Right renal cortex interstitium (tissue), 3 donors: ENCODE measurements around the gene ZC3H4. TPM values are rescaled to one million over a fixed set of nuclear protein-coding genes. Genes with fewer than 3 reads are reported as not detected.
"Not testable (repeated sequence)": the region's sequence is repeated elsewhere in the genome, so short reads cannot be mapped to it uniquely, and the experiment has no call there.

Experiments used
- DNase-seq, 3 donors: peaks; one replicate each; pipeline ENCODE4 v3.0.0-alpha.2; 2013; ENCODE audit warnings: low read depth in 3 of 3, low spot score in 2 of 3
- polyA plus RNA-seq, 3 donors: library from polyadenylated mRNA; unstranded; fragments of 120-200 nt; gene quantifications; one replicate each; pipeline ENCODE4 v1.2.1, GENCODE V29; 2013; ENCODE audit not compliant: insufficient read length in 3 of 3

ZC3H4 gene
- 10 to 100 TPM; 35.2 to 37.1 (median 36.2) TPM for polyA plus RNA-seq

DNA sequence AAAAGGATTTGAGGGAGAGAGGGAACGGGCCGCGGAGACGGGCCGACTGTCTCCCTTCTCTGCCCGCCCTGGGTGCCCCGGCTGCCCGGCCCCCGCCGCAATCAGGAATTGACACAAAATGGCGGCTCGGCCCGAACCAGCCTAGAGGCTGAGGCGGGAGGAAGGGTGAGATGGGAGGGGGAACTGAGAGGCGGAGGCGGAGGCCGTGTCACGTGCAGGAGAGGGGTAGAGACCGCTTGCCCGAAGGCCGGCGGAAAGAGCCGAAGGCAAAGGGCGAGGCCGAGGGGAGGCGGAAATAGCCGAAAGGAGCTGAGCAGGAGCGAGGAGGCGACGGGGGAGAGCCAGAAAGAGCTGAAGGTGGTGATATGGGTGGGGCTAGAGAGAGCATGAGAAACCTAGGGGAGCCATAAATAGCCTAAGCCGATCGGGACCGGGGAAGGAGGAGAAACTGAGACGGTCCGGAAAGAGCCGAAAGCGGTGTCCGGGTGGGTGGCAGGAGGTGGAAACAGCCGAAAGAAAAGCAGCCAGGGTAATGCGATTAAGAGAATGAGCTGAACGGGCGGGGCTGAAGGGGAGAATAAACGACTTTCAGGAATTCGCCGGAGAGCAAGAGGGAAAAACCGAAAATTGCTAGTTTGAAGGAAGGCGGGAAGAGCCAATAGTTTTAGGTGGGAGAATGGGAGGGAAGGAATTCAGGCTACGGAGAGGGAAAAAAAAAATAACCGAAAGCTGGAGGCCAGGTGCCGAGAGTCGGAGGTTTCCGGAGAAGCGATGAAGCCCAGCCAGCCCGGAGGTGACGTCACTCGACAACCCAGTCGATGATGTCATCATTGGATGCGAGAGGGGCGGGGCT is at the start of gene ZC3H4:
TSS of gene ZC3H4 (minus strand) at position 780 of the 853 bp plus-strand sequence. CDS start 1,192 bp downstream, outside the sequence.
- DNase-seq = peak; percentile 96 to 98 (median 98)

DNA sequence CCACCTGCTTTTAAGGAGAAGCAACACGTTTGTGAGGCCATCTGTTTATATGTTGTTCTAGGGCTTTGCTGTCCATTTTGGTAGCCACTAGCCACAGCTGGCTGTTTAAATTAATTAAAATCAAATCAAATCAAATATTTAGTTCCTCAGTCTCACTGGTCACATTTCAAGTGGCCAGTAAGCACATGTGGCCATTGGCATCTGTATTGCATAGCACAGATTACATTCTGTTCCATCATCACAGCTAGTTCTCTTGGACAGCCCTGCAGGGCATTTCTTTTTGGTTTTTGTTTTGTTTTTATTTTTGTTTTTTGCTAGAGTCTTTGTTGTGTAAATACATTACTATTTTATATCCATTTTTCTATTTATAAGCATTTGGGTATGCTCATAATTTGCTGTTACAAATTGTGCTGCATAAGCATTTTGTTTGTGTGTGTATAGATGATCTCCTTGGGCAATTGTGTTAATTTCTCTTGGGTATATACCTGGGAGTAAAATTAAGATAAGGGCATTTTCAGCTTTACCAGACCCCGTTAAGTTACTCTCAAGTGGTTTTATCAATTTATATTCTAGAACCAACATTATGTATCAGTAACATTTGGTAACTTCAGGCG is 48.4 kb upstream of the ZC3H4 start:
- DNase-seq = no peak

DNA sequence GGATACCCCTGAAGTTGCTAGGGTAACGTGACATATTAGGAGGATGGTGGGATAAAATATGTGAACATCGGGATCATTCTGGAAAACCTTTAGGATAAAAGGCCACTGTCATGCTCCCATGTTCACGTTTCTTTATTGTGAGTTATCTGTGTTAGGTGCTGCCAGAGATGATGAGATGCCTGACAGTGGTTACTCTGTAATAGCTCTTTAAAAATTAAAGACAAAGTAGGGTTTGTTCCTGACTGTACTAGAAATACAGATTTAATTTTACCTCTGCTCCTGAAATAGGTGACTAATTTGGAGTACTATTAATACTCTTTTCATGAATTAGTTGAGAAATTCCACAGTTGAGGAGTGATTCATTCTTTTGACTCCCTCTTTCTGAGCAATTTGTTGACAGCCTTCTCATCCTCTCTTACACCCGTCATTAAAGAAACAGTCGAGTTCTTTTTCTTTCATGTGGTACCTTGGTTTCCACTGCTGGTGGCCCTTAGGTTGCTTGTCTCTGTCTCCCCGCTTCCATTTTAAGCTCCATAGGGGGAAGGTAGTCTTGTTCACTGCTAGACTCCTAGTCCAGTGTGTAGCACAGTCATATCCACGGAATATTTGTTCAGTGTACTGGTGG is 45.4 kb upstream of the ZC3H4 start:
- no peak for DNase-seq

DNA sequence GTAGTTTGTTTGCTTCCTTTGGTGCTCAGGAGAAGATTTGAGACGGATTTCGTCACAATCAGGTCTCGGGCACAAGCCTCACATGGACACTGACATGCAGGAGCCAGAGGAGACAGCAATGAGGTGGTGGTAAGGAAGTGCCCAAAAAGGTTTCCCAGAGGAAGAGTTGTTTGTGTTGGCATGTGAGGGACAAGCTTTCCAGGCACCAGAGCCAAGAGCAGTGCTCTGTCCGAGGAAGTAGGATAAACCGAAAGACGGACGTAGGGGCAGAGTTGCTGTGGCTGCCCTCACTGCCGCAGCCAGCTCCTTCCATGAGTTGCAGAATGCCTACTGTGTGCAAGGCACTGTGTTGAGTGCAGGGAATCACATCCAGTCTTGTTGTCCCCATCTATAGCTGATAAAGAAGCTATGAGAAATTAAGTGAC is 44.8 kb upstream of the ZC3H4 start:
- no peak for DNase-seq

DNA sequence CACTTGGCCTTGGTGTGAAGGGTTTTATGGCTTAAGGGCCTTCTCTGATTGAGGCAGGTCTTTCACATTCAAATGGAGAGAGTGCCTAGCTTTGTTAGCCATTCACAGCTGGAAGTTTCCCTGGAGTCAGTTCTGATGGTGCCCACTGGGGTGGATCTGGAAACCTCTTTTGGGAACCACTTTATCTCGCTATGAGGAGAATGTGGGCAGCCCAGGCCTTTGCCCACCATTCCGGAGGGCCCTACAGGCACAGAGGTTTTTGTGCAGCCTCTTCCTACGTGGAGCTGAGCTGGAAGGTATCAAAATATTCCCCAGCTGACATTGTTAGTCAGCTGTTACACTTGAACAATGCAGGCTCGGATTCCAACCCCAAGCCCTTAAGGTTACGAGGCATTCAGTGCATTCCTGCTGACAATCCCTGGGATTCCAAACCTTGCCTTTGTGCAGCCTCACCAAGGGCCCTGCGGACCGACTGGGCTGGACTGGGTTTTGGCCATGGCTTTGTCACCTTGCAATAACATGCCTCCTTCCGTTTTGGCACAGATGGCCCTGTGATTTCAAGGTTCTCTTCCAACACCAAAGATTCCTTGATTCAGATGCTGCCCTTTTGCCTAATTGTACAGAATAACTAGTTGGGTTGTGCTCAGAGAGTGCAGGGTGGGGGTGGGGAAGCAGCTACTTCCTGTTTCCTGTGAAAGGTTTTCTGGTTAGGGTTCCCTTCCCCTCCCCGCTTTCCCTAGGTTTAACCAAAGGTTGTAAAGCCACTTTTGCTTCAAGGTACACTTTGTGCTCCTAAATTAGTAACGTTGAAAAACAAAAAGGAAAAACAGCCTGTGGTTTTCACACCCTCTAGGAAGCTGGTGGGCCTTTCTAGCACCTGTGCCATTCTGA is 44.1 kb upstream of the ZC3H4 start:
- no peak for DNase-seq

DNA sequence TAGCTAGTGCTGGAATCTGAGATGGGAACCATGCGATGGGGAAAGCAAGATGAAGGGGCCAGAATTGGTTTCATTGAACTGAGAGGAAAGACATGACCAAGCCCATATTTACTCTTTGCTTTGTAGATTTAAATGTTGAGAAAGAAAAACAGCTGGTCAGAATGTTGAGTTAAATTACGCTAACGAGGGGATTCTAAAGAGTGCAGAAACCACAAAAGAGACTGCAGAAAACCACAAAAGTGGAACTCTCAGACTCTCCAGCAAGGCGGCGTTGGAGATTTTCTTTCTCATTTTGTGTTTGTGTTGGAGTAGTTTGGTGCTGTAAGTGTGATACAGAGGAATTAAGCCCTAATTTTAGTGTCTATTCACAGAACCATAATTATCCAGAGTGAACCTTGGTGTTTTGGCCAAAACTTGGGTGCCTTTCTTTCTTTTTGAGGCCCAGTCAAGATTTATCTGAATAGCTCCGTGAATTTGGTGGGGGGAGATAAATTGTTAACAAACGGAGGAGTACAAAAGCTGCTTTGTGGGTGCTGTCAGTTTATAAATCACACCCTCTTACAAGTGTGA is 43.4 kb upstream of the ZC3H4 start:
- DNase-seq = no peak

DNA sequence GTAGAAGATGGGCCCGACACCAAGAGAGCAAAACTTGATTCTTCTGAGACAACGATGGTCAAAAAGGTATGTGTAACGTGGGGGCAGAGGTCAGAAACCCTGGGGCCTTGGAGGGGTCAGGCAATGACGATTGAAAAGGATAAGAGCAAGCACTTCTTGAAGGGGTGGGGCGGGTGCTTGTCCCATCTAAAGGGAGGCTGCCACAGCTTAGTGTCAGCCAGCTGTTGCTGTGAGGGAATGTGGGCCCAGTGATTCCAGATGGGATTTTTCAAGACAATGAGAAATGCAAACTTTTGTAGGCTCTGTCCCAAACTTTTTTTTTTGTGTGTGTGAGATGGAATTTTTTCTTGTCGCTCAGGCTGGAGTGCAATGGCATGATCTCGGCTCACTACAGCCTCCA is 41.6 kb upstream of the ZC3H4 start:
- no peak for DNase-seq

DNA sequence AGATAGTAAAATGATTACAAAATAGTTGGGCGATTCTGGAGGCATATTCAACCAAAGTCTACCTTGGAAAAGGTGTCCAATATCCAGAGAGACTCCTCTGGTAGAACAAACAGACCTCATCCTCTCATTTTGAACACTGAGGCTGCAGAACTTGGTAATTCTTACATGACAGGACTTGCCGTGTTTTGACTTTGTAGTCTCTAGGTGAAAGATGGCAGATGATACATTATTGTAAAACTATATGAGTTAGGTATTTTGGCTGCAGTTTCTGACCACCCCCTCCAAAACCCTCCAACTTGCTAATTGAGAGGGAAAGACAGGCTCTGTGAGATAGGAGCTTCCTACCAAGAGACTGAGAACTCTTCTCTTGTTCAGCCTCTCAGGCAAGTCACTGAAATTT is 39.7 kb upstream of the ZC3H4 start:
- no peak for DNase-seq

DNA sequence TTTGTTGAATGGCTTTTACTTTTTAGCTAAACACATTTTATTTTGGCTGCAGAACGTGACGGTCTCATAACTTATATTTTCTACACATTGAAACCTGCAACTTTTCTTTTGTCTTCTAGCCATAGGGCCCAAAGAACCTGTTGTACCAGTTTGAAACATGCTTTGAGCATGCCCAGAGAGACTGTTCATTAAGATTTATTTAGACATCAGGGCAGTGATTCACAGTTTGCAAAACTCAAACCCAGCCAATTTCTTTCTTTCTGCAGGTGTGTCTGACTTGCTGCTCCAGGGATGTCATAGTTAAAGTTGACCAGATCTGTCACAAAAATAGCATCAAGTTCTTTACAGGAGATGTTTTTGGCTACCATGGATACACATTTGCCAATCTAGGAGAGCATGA is 39.1 kb upstream of the ZC3H4 start:
- DNase-seq = no peak

DNA sequence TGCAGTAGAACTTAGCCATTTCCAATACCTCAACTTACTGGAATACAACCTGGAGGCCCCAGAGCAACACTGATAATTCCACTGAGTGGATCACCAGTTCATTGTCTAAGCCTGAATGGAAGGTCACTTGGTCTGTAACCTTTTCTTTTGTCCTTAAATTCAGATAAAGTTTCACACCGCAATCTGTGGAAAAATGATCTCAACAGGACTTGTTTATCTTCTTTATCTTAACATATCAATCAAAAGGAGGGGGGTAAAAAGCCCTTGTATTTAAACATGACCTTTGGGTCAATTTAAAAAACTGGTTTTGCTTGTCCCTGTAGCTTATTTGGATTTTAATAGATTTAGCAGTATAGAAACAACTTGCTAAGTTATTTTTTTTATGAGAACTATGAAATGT is 38.6 kb upstream of the ZC3H4 start:
- no peak for DNase-seq

DNA sequence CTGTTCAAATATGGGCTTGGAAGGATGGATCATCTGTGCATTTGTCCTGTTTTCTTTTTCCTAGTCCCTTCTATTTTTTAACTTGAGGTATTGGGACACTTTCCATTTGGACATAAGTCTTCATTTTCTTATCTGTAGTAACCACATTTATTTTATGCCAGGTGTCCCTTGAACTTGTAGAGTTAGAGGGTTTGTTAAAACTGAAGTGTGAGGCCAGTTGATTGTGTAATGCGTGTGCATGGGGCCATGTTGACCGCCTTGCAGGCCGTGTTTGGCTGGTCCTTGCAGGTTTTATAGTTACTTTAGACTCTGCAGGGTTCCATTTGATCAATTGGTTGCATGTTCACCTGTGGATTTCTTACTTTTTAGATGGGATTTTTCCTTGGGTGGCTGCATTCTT is 38.1 kb upstream of the ZC3H4 start:
- DNase-seq = no peak

DNA sequence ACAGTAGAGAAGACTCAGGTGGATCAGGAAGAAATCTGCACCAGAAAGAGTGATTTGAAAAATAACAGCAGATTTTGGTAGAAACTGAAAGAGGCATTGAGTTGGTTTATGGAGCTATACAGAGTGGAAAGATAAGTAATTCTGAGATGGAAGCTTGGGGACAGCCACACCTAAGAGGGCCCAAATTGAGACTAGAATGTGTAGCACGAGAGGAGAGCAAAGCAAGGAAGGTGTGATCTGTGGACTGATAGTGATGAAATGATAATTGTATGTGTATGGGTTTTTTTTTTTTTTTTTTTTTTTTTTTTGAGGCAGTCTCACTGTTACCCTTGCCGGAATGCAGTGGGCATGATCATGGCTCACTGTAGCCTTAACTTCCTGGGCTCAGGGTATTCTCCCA is 33.3 kb upstream of the ZC3H4 start:
- DNase-seq = no peak

DNA sequence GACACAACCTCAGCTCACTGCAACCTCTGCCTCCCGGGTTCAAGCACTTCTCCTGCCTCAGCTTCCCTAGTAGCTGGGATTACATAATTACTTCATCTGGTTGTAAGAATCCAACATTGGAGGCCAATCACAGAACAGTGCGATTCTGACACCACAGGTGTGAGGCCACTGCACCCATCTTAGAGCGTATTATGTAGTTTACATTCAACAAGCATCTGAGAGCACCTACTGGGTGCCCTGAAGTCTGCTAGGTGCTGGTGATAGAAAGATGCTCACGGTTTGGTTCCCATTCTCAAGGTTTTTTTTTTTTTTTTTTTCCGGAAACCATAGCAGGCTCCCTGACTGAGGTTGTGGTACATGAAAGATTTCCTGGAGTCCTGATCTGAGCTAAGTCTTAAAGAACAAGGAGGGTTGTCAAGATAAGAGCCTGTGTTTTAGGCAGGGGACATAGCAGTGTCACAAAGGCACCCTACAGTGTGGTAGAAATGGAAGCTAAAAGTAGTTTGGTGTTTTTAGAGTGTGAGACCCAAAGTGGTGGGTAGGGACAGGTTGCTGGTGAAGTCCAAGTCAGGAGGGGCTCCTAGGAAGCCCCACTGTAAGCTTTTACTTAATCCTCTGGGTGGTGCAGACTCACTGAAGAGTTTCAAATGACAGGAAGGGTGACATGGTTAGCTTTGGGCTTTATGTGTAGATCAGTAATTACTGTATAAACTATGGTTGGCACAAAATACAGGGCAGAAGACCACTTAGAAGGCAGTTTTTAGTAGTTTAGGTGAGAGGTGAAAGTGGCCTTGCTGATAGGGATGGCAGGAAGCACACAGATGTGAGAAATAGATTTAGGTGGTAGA is 32.3 kb upstream of the ZC3H4 start:
- no peak for DNase-seq

DNA sequence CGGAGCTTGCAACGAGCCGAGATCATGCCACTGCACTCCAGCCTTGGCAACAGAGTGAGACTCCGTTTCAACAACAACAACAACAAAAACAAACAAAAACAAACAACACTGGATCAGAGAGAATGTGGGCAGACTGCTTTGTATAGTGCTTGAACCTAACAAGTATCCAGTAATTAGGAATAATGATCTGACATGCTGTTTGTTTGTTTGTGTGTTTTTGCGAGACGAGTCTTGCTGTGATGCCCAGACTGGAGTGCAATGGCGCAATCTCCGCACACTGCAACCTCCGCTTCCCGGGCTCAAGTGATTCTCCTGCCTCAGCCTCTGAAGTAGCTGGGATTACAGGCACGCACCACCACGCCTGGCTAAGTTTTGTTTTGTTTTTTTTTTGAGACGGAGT is 31.1 kb upstream of the ZC3H4 start:
- DNase-seq = no peak

DNA sequence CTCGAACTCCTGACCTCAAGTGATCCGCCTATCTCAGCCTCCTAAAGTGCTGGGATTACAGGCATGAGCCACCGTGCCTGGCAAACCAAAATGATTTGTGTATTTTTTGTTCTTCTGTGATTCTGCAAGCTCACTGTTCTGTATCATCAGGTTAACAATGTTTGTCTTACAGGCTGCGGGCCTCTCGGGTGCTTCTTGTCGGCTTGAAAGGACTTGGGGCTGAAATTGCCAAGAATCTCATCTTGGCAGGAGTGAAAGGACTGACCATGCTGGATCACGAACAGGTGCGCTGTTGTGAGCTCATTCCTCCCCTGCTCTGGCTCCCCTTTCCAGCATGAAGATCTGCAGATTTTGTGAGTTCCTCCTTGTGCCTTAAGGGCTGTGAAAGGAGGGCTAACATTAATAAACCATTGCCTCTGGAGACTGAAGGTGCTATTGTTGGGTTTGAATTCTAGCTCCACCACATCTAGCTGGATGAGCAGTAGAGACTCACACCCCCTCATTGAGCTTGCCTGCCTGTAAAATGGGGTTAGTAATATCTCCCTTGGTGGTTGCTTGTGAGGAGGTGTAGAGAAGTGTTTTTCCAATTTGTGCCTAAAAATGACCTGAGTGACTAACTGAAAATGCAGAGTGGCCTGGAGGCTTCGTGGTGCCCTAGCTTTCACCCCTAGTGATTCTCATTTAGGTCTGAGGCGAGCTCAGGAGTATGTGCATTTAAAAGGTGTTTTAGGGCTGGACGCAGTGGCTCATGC is 29.9 kb upstream of the ZC3H4 start:
- DNase-seq = no peak

DNA sequence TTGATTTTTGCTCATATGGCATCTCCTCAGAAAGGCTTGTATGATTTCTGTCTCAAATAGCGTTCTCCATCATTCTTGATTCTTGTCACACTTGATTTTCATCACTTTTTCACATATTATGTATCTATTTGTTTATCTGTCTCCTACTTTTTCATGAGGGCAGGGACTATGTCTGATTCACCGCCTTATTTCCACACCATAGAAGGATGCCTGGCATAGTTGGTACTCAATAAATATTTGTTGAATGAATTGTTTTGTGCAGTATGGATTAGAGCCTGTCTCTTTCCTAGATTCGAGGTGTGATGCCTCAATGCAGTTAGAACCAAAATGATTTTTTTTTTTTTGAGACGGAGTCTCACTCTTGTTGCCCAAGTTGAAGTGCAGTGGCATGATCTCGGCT is 29.2 kb upstream of the ZC3H4 start:
- DNase-seq = no peak

DNA sequence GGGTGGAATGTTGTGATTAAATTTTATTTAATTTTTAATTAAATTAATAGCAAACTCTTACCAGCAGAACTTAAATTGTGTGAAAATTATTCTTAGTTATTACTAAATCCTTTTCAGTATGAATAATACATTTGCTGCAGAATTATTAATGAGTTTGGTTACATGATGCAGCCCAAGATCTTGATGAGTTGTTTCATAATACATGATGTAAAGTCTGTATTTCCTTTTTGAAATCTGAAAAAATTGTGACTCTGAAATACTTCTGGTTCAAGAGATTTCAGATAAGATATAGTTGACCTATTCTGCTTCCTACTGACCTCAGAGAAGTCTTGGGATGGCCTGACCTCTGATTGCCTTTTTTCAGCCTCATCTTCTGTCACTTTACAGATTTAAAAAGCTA is 28.1 kb upstream of the ZC3H4 start:
- DNase-seq = no peak

DNA sequence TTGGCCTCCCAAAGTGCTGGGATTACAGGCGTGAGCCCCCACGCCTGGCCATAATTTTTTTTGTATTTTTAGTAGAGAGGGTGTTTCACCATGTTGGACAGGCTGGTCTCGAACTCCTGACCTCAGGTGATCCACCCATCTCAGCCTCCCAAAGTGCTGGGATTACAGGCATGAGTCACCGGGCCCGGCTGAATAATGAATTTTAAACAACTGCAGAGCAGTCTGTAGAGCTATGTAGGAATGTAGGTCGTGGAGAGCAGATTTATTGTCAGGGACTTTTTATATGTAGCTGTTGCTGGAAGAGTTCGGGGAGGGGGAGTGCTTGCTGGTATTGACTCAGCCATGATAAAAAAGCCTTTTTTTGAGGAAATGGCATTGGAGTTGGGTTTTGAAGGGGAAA is 27.7 kb upstream of the ZC3H4 start:
- not testable (repeated sequence) for DNase-seq

DNA sequence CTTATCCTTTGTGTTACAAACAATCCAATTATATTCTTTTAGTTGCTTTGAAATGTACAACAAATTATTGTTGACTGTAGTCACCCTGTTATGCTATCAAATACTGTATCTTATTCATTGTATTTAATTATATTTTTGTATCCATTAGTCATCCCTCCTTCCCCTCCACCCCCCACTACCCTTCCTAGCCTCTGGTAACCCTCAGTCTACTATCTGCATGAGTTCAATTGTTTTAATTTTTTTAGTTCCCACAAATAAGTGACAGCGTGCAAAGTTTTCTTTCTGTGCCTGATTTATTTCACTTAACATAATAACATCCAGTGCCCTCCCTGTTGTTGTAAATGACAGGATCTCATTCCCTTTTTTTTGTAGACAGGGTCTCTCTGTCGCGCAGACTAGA is 21.6 kb upstream of the ZC3H4 start:
- no peak for DNase-seq
